Nephron progenitor cell (in vitro differentiated cells): ENCODE data around the gene ENPP4.

Source experiments
- DNase-seq: peaks from one replicate; pipeline ENCODE4 v3.0.0; 2021
- H3K27ac Mint-ChIP-seq: 2 replicates; pipeline ENCODE4 v1.8.0; 2021; ENCODE audit warnings: mild to moderate bottlenecking, moderate library complexity, mixed read lengths
- H3K27me3 Mint-ChIP-seq: 2 replicates; pipeline ENCODE4 v1.8.0; 2021; ENCODE audit warnings: mild to moderate bottlenecking, low read depth, mixed read lengths; ENCODE audit not compliant: poor library complexity
- H3K36me3 Mint-ChIP-seq: 2 replicates; pipeline ENCODE4 v1.8.0; 2021; ENCODE audit warnings: low read depth, mixed read lengths
- H3K4me1 Mint-ChIP-seq: 2 replicates; pipeline ENCODE4 v1.8.0; 2021; ENCODE audit warnings: mixed read lengths
- H3K4me3 Mint-ChIP-seq: 2 replicates; pipeline ENCODE4 v1.8.0; 2021; ENCODE audit warnings: mild to moderate bottlenecking, moderate library complexity, mixed read lengths
- H3K9me3 Mint-ChIP-seq: 2 replicates; pipeline ENCODE4 v1.8.0; 2021; ENCODE audit warnings: mild to moderate bottlenecking, moderate library complexity, mixed read lengths
- CTCF ChIP-seq: fragments of 200-600 bp; sonication (generic); IDR thresholded peaks from 2 replicates; pipeline ENCODE4 v1.5.0; 2021; ENCODE audit warnings: antibody characterized with exemption

ENPP4 gene

GRCh38 chr6:46191961-46192360, 62.2 kb downstream of the ENPP4 start:
- peaks cover 12% of the 10 kb centered on the region for H3K27me3 Mint-ChIP-seq
- TF ChIP-seq CTCF: no peak
- no peak overlapping the region for H3K27ac Mint-ChIP-seq
- no peaks in the 10 kb centered on the region for H3K9me3 Mint-ChIP-seq
- no peaks in the 10 kb centered on the region for H3K4me1 Mint-ChIP-seq
- no peaks in the 10 kb centered on the region for H3K36me3 Mint-ChIP-seq
- H3K4me3 Mint-ChIP-seq: no peak overlapping the region
- DNase-seq: no peak
